Natural killer cell (primary cell): Measurements from ENCODE around the gene EFCAB13. TPM values are rescaled to one million over a fixed set of nuclear protein-coding genes. Genes with fewer than 3 reads are reported as not detected.

Source experiments
- ATAC-seq, 3 donors: fragments of 150-1000 bp in 2 of 3; fragments of 200-7000 bp in 1 of 3; cut with Tn5 transposase; 1 replicate in 1 of 3; 2 replicates in 2 of 3; pipeline ENCODE4 v1.10.0; 2021; ENCODE audit warnings: mild to moderate bottlenecking in 2 of 3, moderate library complexity in 2 of 3
- DNase-seq, 2 donors: peaks; one replicate each; pipeline versions ENCODE4 v3.0.0 to v3.0.0-alpha.2; 2013 to 2021; ENCODE audit warnings: mixed read lengths in 1 of 2
- H3K27ac ChIP-seq: one replicate; pipeline ENCODE4 v1.5.1; 2013; ENCODE audit warnings: mild to moderate bottlenecking, low read length
- H3K27me3 ChIP-seq: one replicate; pipeline ENCODE4 v1.6.1; 2013; ENCODE audit warnings: low read length; ENCODE audit not compliant: control insufficient read depth, insufficient read depth
- H3K36me3 ChIP-seq: one replicate; pipeline ENCODE4 v1.6.1; 2013; ENCODE audit warnings: low read length; ENCODE audit not compliant: control insufficient read depth, insufficient read depth
- H3K4me1 ChIP-seq: one replicate; pipeline ENCODE4 v1.6.1; 2013; ENCODE audit warnings: low read length; ENCODE audit not compliant: control insufficient read depth, insufficient read depth
- H3K4me3 ChIP-seq: one replicate; pipeline ENCODE4 v1.5.1; 2013; ENCODE audit warnings: low read length
- H3K9me3 ChIP-seq: one replicate; pipeline ENCODE4 v1.6.1; 2013; ENCODE audit warnings: low read length; ENCODE audit not compliant: control insufficient read depth, insufficient read depth
- H3K27ac Mint-ChIP-seq, 2 donors: one replicate each; pipeline ENCODE4 v1.8.0; 2022; ENCODE audit warnings: mild to moderate bottlenecking in 2 of 2, mixed read lengths in 2 of 2, moderate library complexity in 1 of 2
- H3K27me3 Mint-ChIP-seq, 2 donors: one replicate each; pipeline ENCODE4 v1.8.0; 2022; ENCODE audit warnings: low read depth in 2 of 2, mixed read lengths in 2 of 2
- H3K36me3 Mint-ChIP-seq: one replicate; pipeline ENCODE4 v1.8.0; 2022; ENCODE audit warnings: mixed read lengths
- H3K4me1 Mint-ChIP-seq, 2 donors: one replicate each; pipeline ENCODE4 v1.8.0; 2022; ENCODE audit warnings: mixed read lengths in 2 of 2
- H3K4me3 Mint-ChIP-seq: one replicate; pipeline ENCODE4 v1.8.0; 2022; ENCODE audit warnings: mild to moderate bottlenecking, moderate library complexity, mixed read lengths
- H3K9me3 Mint-ChIP-seq, 2 donors: one replicate each; pipeline ENCODE4 v1.8.0; 2022; ENCODE audit warnings: mixed read lengths in 2 of 2
- WGBS: methylation state at CpG from one replicate; pipeline ENCODE4 v1.1.7; 2013; ENCODE audit warnings: missing lambda C conversion rate; ENCODE audit not compliant: insufficient coverage; 5-methylcytosine and 5-hydroxymethylcytosine counted together
- intact Hi-C: fragments of 100-400 bp; cut with micrococcal nuclease; formaldehyde crosslinking; loops from one replicate; pipeline ENCODE4 v1.14.2; 2022
- total RNA-seq, 4 donors: library from RNA; stranded (reverse); fragments of 120-200 nt in 1 of 4; gene quantifications; one replicate each; pipeline versions ENCODE4 v1.2.3 to v1.2.4, GENCODE V29; 2013 to 2022
- TF ChIP-seq, protein P1 (sequence below): fragments of 200-600 bp; IDR thresholded peaks from one replicate; pipeline ENCODE4 v1.8.0; 2022; ENCODE audit warnings: antibody characterized with exemption

EFCAB13 gene
- total RNA-seq, 3 donors from 2014 or later (not counting 1 experiment from before 2014, with no cell fraction given) = 2.4 to 11.9 (median 5.8) TPM

DNA sequence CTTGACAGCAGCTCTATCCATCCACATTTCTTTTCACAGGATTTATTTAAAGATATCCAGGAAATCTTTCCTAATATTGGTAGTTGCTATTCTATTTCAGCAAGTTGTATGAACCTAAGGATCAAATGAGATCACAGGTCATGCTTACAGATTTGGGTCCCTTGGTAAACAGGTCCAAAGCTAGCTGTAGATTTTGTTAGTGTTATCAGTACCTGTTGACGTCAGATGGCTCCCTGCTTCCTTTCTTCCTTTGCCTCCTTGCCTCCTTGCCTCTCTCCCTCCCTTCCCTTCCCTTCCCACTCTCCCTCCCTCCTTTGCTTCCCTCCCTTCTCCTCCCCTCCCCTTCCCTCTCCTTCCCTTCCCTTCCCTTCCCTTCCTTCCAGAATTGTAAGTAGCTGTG is 76.6 kb downstream of the EFCAB13 start:
- no peaks in the 10 kb centered on the region for H3K36me3 Mint-ChIP-seq

DNA sequence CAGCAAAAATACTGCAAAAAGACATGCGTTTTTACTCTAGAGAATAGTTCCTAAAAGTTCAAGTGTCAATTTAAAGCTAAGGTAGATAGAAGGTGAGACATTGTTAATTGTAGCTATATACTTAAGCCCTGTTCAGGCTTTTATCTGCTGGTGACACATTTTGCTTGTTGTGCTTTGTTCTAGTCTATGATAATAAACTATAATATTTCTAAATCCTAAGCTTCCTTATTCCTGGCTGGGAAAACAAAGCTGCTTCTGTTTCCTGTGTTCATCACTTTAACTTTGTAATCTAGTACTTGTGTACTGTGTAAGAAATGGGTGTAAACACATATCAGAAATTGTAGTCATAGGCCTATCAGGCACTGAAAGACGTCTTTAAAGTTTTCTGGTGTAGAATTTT is 77.3 kb downstream of the EFCAB13 start:
- Histone ChIP-seq H3K4me1 (no peaks in the 10 kb centered on the region), H3K27ac (no peak overlapping the region), H3K36me3 (no peaks in the 10 kb centered on the region), H3K27me3 (no peaks in the 10 kb centered on the region), H3K9me3 (no peaks in the 10 kb centered on the region), H3K4me3 (no peak overlapping the region)
- TF ChIP-seq, protein P1, sequence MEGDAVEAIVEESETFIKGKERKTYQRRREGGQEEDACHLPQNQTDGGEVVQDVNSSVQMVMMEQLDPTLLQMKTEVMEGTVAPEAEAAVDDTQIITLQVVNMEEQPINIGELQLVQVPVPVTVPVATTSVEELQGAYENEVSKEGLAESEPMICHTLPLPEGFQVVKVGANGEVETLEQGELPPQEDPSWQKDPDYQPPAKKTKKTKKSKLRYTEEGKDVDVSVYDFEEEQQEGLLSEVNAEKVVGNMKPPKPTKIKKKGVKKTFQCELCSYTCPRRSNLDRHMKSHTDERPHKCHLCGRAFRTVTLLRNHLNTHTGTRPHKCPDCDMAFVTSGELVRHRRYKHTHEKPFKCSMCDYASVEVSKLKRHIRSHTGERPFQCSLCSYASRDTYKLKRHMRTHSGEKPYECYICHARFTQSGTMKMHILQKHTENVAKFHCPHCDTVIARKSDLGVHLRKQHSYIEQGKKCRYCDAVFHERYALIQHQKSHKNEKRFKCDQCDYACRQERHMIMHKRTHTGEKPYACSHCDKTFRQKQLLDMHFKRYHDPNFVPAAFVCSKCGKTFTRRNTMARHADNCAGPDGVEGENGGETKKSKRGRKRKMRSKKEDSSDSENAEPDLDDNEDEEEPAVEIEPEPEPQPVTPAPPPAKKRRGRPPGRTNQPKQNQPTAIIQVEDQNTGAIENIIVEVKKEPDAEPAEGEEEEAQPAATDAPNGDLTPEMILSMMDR = no peak
- H3K27me3 Mint-ChIP-seq = no peaks in the 10 kb centered on the region
- no peak overlapping the region for H3K4me3 Mint-ChIP-seq
- intact Hi-C loops = no loop called here
- 83% methylated on average over 2 of the region's 2 CpGs for WGBS
- no peak for ATAC-seq
- no peaks in the 10 kb centered on the region for H3K4me1 Mint-ChIP-seq
- H3K9me3 Mint-ChIP-seq = no peaks in the 10 kb centered on the region
- no peaks in the 10 kb centered on the region for H3K36me3 Mint-ChIP-seq
- no peak overlapping the region for H3K27ac Mint-ChIP-seq
- no peak for DNase-seq

More for the DNA sequence above, 76.6 kb downstream of the EFCAB13 start:
- H3K9me3 ChIP-seq = no peaks in the 10 kb centered on the region
- ATAC-seq (no peak), DNase-seq (no peak)
- H3K4me3 ChIP-seq = no peak overlapping the region
- H3K36me3 ChIP-seq = no peaks in the 10 kb centered on the region
- H3K4me1 ChIP-seq = no peaks in the 10 kb centered on the region
- Mint-ChIP-seq H3K27me3 (no peaks in the 10 kb centered on the region), H3K4me1 (no peaks in the 10 kb centered on the region), H3K9me3 (no peaks in the 10 kb centered on the region), H3K4me3 (no peak overlapping the region), H3K27ac (no peak overlapping the region)
- H3K27me3 ChIP-seq = no peaks in the 10 kb centered on the region
- H3K27ac ChIP-seq = no peak overlapping the region
- TF ChIP-seq, protein P1 = no peak
- 90% methylated on average over 1 of the region's 1 CpG for WGBS
- intact Hi-C loops = no loop called here

DNA sequence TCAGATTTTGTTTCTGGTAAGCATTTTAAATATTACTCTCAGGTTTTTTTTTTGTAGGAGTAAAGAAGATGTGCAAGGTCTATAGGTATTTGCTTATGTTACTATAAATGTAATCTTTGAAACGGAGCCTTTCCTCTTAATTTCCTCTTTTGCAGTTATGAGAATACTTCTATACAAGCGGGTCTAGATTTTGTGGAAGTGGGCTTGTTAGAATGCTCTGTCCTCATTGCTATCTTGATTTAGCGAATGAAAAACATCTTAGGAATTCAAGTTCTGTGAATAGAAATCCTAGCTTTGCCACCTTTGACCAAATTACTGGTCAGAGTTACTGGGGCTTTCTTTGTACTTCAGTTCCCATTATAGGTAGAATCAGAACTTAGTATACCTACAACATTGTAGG is 80.3 kb downstream of the EFCAB13 start:
- DNase-seq = no peak
- Histone ChIP-seq H3K27ac (no peak overlapping the region), H3K36me3 (no peaks in the 10 kb centered on the region), H3K4me1 (no peaks in the 10 kb centered on the region), H3K27me3 (no peaks in the 10 kb centered on the region), H3K4me3 (no peak overlapping the region), H3K9me3 (no peaks in the 10 kb centered on the region)
- no peak overlapping the region for H3K4me3 Mint-ChIP-seq
- H3K27me3 Mint-ChIP-seq = no peaks in the 10 kb centered on the region
- TF ChIP-seq, protein P1 = no peak
- H3K4me1 Mint-ChIP-seq = no peaks in the 10 kb centered on the region
- H3K9me3 Mint-ChIP-seq = no peaks in the 10 kb centered on the region
- WGBS = 95% methylated on average over 2 of the region's 3 CpGs
- intact Hi-C loops = no loop called here
- no peak for ATAC-seq
- no peaks in the 10 kb centered on the region for H3K36me3 Mint-ChIP-seq
- H3K27ac Mint-ChIP-seq = no peak overlapping the region

DNA sequence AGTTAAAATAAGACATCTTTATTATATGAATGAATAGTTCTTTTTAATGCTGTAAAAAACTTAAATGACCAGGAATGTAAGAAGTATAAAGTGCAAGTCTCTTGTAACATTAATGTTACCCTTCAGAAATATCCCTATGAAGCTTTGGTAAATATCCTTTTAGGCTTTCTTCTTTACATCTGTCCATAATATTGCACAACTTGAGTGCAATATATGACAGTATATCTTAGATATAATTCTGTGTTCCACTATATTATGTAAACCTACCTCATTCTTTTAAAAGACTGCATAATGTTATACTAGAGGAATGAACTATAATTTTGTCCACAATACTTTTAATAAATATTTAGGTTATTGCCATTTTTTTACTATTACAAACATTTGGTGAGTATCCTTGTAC is 81.1 kb downstream of the EFCAB13 start:
- Histone ChIP-seq H3K27ac (no peak overlapping the region), H3K9me3 (no peaks in the 10 kb centered on the region), H3K36me3 (no peaks in the 10 kb centered on the region), H3K4me3 (no peak overlapping the region), H3K4me1 (no peaks in the 10 kb centered on the region), H3K27me3 (no peaks in the 10 kb centered on the region)
- H3K9me3 Mint-ChIP-seq = no peaks in the 10 kb centered on the region
- H3K4me3 Mint-ChIP-seq = no peak overlapping the region
- H3K4me1 Mint-ChIP-seq = no peaks in the 10 kb centered on the region
- DNase-seq = no peak
- intact Hi-C loops = no loop called here
- no peak for ATAC-seq
- H3K36me3 Mint-ChIP-seq = no peaks in the 10 kb centered on the region
- H3K27me3 Mint-ChIP-seq = no peaks in the 10 kb centered on the region
- TF ChIP-seq, protein P1 = no peak
- no peak overlapping the region for H3K27ac Mint-ChIP-seq
